ENCODE results near the gene PTK7.

DNA sequence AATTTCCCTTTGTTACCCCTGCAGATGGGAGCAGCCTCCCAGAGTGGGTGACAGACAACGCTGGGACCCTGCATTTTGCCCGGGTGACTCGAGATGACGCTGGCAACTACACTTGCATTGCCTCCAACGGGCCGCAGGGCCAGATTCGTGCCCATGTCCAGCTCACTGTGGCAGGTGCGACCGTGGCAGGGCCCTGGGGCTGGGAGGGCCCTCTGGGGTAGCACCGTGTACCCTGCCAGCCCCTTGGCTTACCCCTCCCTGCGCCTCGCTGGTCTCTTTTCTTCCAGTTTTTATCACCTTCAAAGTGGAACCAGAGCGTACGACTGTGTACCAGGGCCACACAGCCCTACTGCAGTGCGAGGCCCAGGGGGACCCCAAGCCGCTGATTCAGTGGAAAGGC is 65.5 kb downstream of the PTK7 start:
- TF ChIP-seq SP1 (IDR thresholded peaks at IDR 0.05): no peak
- TF ChIP-seq FOXA1 (IDR thresholded peaks at IDR 0.05): no peak
- no peak for TF ChIP-seq SUZ12 (IDR thresholded peaks at IDR 0.05)

All from HEK293T (cell line).